KMS-11 (cell line): ENCODE measurements around the gene SLC24A4.

Source experiments
- H2AFZ ChIP-seq: fragments of 200-600 bp; sonication (generic); 2 replicates; pipeline ENCODE4 v1.6.1; 2016; ENCODE audit warnings: antibody characterized with exemption, mixed run types, low read depth
- H3K27ac ChIP-seq: fragments of 200-600 bp; sonication (generic); 2 replicates; pipeline ENCODE4 v1.6.1; 2016; ENCODE audit warnings: mild to moderate bottlenecking, mixed run types
- H3K27me3 ChIP-seq: fragments of 200-600 bp; sonication (generic); 2 replicates; pipeline ENCODE4 v1.6.1; 2017; ENCODE audit warnings: mild to moderate bottlenecking, low read depth, mixed run types, moderate library complexity; ENCODE audit not compliant: insufficient read depth
- H3K36me3 ChIP-seq: fragments of 200-600 bp; sonication (generic); 2 replicates; pipeline ENCODE4 v1.6.1; 2017; ENCODE audit warnings: mild to moderate bottlenecking, mixed run types; ENCODE audit not compliant: insufficient read depth
- H3K4me1 ChIP-seq: fragments of 200-600 bp; sonication (generic); 2 replicates; pipeline ENCODE4 v1.6.1; 2016; ENCODE audit warnings: mild to moderate bottlenecking, low read depth, mixed run types; ENCODE audit not compliant: poor library complexity, severe bottlenecking
- H3K4me2 ChIP-seq: fragments of 200-600 bp; sonication (generic); 2 replicates; pipeline ENCODE4 v1.7.0; 2016; ENCODE audit warnings: mild to moderate bottlenecking, mixed run types
- H3K4me3 ChIP-seq: fragments of 200-600 bp; sonication (generic); IDR thresholded peaks from 2 replicates; pipeline ENCODE4 v1.6.1; 2017; ENCODE audit warnings: low read depth, low read length, mixed read lengths; ENCODE audit not compliant: insufficient read depth
- H3K79me2 ChIP-seq: fragments of 200-600 bp; sonication (generic); 2 replicates; pipeline ENCODE4 v1.6.1; 2016; ENCODE audit warnings: low read depth, mixed run types; ENCODE audit not compliant: insufficient read depth
- H3K9ac ChIP-seq: fragments of 200-600 bp; sonication (generic); 2 replicates; pipeline ENCODE4 v1.6.1; 2016; ENCODE audit warnings: mild to moderate bottlenecking, mixed run types
- H4K20me1 ChIP-seq: fragments of 200-600 bp; sonication (generic); 2 replicates; pipeline ENCODE4 v1.6.1; 2016; ENCODE audit warnings: mild to moderate bottlenecking, mixed run types; ENCODE audit not compliant: insufficient read depth
- TF ChIP-seq, protein P1 (sequence below): fragments of 200-600 bp; sonication (generic); conservative IDR thresholded peaks from 2 replicates; pipeline ENCODE4 v1.6.1; 2017; ENCODE audit warnings: low read depth, mild to moderate bottlenecking, antibody characterized with exemption, low read length, moderate library complexity, mixed read lengths

SLC24A4 gene

DNA sequence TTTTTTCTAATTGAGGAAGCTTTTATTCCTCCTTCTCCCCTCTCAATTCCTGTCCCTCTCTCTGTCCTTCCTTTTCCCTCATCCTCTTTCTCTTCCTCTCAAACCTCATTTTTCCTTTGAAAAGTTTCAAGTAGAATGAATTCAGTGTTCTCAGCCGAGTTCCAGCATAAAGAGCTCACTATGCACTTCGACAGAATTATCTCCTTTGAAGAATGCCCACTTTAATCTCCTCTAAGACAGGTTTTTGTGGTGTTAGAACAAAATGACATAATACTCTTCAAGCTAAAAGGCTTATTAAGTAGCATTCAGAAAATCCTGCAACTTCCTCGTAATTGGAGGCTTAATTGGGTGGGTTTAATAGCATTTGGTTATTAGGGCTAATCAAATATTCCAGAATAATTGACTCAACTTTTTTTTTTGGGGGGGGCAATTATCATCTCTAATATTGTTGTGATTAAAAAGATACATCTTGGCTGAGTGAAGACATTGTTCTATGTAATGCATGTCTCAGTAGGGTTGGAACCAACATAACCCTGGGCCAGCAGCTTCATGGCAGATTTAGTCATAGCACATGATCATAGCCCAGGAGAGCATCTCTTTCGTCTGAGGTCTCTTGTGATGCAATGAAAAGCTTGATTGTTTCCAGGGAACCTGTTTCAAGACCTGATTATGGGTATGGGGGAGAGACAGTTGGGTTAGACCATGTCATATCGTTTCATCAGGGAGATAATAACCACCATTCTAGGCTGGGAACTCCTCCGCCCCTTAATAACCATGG, 25.0 kb upstream of the SLC24A4 start:
- Histone ChIP-seq H4K20me1 (no peaks in the 10 kb centered on the region), H3K36me3 (no peaks in the 10 kb centered on the region), H3K27me3 (no peaks in the 10 kb centered on the region), H3K4me3 (no peak overlapping the region), H2AFZ (no peak overlapping the region), H3K79me2 (no peaks in the 10 kb centered on the region), H3K9ac (no peak overlapping the region), H3K27ac (no peak overlapping the region), H3K4me1 (no peaks in the 10 kb centered on the region), H3K4me2 (no peak overlapping the region)
- TF ChIP-seq, protein P1, sequence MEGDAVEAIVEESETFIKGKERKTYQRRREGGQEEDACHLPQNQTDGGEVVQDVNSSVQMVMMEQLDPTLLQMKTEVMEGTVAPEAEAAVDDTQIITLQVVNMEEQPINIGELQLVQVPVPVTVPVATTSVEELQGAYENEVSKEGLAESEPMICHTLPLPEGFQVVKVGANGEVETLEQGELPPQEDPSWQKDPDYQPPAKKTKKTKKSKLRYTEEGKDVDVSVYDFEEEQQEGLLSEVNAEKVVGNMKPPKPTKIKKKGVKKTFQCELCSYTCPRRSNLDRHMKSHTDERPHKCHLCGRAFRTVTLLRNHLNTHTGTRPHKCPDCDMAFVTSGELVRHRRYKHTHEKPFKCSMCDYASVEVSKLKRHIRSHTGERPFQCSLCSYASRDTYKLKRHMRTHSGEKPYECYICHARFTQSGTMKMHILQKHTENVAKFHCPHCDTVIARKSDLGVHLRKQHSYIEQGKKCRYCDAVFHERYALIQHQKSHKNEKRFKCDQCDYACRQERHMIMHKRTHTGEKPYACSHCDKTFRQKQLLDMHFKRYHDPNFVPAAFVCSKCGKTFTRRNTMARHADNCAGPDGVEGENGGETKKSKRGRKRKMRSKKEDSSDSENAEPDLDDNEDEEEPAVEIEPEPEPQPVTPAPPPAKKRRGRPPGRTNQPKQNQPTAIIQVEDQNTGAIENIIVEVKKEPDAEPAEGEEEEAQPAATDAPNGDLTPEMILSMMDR, result no peak

DNA sequence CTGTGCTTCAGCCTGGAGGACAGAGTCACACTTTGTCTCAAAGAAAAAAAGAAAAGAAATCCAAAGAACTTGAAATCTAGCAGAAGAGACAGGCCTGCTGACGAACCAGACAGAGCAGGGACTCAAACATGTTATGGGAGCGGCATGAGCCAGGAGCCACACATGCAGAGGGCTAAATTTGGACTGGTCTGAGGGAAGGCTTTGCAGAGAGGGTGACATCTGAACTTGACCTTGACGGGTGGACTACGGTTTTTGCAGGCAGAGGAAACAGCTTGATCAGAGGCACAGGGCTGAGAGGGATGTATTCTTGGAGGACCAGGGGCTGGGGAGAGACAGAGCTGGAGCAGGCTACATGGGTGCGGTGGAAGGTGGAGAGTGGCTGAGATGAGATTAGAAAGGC, 20.5 kb upstream of the SLC24A4 start:
- Histone ChIP-seq H3K4me1 (no peaks in the 10 kb centered on the region), H2AFZ (no peak overlapping the region), H3K9ac (no peak overlapping the region), H3K79me2 (no peaks in the 10 kb centered on the region), H4K20me1 (no peaks in the 10 kb centered on the region), H3K4me3 (no peak overlapping the region), H3K27me3 (no peaks in the 10 kb centered on the region), H3K27ac (no peak overlapping the region), H3K4me2 (no peak overlapping the region), H3K36me3 (no peaks in the 10 kb centered on the region)
- TF ChIP-seq, protein P1, result no peak

GRCh38 chr14:92308716-92309115, 14.2 kb upstream of the SLC24A4 start:
- Histone ChIP-seq H3K36me3 (no peaks in the 10 kb centered on the region), H3K79me2 (no peaks in the 10 kb centered on the region), H3K9ac (no peak overlapping the region), H3K27me3 (no peaks in the 10 kb centered on the region), H4K20me1 (no peaks in the 10 kb centered on the region), H3K4me3 (no peak overlapping the region), H2AFZ (no peak overlapping the region), H3K4me2 (no peak overlapping the region), H3K4me1 (no peaks in the 10 kb centered on the region), H3K27ac (no peak overlapping the region)
- TF ChIP-seq, protein P1, result no peak

DNA sequence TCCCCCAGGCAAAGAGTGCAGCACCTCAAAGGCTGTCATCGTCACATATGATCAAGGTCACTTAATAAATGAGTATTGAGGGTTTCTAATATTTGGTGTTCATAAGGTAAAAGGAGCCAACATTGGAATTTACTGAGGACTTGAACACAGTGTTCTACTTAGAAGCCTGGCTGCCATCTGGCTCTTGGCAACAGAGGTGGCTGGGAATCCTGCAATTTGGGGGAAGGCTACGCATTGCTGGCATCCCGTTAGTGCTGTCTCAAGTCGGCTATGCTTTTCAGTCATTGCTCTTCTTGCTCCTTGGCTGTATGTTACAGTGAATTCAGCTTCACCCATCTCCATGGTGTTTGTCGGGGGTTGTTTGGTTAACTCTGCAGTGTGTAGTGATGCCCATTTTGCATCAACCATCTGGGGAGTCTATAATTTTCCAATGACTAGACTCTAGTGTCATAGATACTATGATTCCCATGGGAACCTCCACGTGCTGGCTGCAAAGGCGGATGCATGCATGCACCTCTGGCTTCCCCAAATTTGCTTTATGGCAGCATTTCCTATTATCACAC, 12.9 kb upstream of the SLC24A4 start:
- Histone ChIP-seq H3K79me2 (no peaks in the 10 kb centered on the region), H4K20me1 (no peaks in the 10 kb centered on the region), H3K4me3 (no peak overlapping the region), H2AFZ (no peak overlapping the region), H3K27ac (no peak overlapping the region), H3K4me1 (no peaks in the 10 kb centered on the region), H3K4me2 (no peak overlapping the region), H3K36me3 (no peaks in the 10 kb centered on the region), H3K9ac (no peak overlapping the region), H3K27me3 (no peaks in the 10 kb centered on the region)
- TF ChIP-seq, protein P1, result no peak
